ENCODE data around the gene MYH14.
"Not testable (repeated sequence)": the region's sequence is repeated elsewhere in the genome, so short reads cannot be mapped to it uniquely, and the experiment has no call there.

Gene MYH14

GRCh38 chr19:50320051-50320450 lies 116.6 kb downstream of the MYH14 start:
- DNase-seq (ENCODE audit: low spot score) = no peak

- no peak for DNase-seq (ENCODE audit: low spot score)
Measured at GRCh38 chr19:50320596-50320995, 117.2 kb downstream of the MYH14 start.

GRCh38 chr19:50321831-50322230 lies 118.4 kb downstream of the MYH14 start:
- DNase-seq (ENCODE audit: low spot score) = no peak

- no peak for DNase-seq (ENCODE audit: low spot score)
Measured at GRCh38 chr19:50322234-50322633, 118.8 kb downstream of the MYH14 start.

- no peak for DNase-seq (ENCODE audit: low spot score)
Measured at GRCh38 chr19:50322931-50323781, 119.7 kb downstream of the MYH14 start.

GRCh38 chr19:50323782-50324133 lies 120.3 kb downstream of the MYH14 start:
- DNase-seq (ENCODE audit: low spot score) = no peak

GRCh38 chr19:50324331-50324730 lies 120.9 kb downstream of the MYH14 start:
- no peak for DNase-seq (ENCODE audit: low spot score)

GRCh38 chr19:50325310-50326100 lies 122.1 kb downstream of the MYH14 start:
- DNase-seq (ENCODE audit: low spot score) = peak; percentile 97

GRCh38 chr19:50326101-50326664 lies 122.8 kb downstream of the MYH14 start:
- no peak for DNase-seq (ENCODE audit: low spot score)

GRCh38 chr19:50327013-50327412 lies 123.6 kb downstream of the MYH14 start:
- no peak for DNase-seq (ENCODE audit: low spot score)

GRCh38 chr19:50327461-50328223 lies 124.2 kb downstream of the MYH14 start:
- DNase-seq (ENCODE audit: low spot score) = no peak

GRCh38 chr19:50328224-50328872 lies 124.9 kb downstream of the MYH14 start:
- no peak for DNase-seq (ENCODE audit: low spot score)

GRCh38 chr19:50328873-50329145 lies 125.4 kb downstream of the MYH14 start:
- DNase-seq (ENCODE audit: low spot score) = no peak

- DNase-seq (ENCODE audit: low spot score) = peak; percentile 96
Measured at GRCh38 chr19:50329146-50329925, 125.9 kb downstream of the MYH14 start, which contains the start of gene KCNC3. Gene KCNC3 (minus strand): TSS chr19:50329377. CDS start chr19:50329082, 295 bp downstream.

- DNase-seq (ENCODE audit: low spot score) = not testable (repeated sequence)
Measured at GRCh38 chr19:50329926-50330294, 126.5 kb downstream of the MYH14 start.

GRCh38 chr19:50330365-50331078 lies 127.1 kb downstream of the MYH14 start:
- DNase-seq (ENCODE audit: low spot score) = peak; percentile 71

- DNase-seq (ENCODE audit: low spot score) = no peak
Measured at GRCh38 chr19:50331221-50331993, 128.0 kb downstream of the MYH14 start.

- no peak for DNase-seq (ENCODE audit: low spot score)
Measured at GRCh38 chr19:50331994-50332243, 128.5 kb downstream of the MYH14 start.

- no peak for DNase-seq (ENCODE audit: low spot score)
Measured at GRCh38 chr19:50332244-50333038, 129.0 kb downstream of the MYH14 start.

Data from GM03348 (cell line).